ENCODE data around the gene BMP10.

GRCh38 chr2:68870215-68870614 is 982 bp downstream of the BMP10 start:
- no peak for TF ChIP-seq CTCF (IDR thresholded peaks at IDR 0.05)
- no peak for TF ChIP-seq POLR2A (IDR thresholded peaks at IDR 0.05)
